Measurements from ENCODE around the gene LRP2BP. TPM values are rescaled to one million over a fixed set of nuclear protein-coding genes. Genes with fewer than 3 reads are reported as not detected.

LRP2BP gene
- total RNA-seq, 1 donor from 2014 or later: 0.92 TPM

DNA sequence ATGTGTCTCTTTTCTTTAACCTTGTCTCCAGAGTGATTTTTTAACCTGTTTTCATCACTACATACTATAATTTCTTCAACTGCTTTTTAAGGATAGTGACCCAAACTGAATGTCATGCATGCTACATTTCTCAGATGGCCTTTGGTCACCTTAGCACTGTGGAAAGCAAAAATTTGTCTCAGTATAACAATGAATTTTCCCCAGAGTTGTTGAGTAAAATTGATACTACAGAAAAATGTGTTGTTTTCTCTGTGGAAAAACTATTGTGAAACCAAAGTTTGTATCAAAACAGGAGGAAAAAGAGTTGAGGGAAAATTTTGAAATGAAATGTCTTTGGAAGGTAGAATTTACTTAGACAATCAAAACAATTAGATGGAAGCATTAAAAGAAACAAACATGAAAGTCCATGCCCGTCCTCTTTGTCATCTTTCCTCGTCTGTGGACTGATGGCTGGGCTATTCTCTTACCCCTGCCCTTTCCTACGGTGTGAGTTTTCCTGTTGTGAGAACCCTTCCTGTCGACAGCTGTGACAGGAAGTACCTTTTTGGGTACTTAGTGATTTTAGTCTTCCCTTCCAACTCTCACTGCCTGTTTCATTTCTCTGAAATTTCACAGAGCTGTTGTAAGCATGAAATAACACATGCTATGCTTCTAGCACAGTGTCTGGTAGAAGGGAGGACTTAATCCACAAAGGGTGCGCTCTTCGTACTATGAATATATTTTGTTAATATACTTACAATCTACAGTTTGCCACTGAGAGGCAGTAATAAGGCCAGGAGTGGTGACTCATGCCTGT is 50.8 kb downstream of the LRP2BP start:
- H3K36me3 Mint-ChIP-seq (ENCODE audit: low read depth, unreplicated experiment): peaks cover 45% of the 10 kb centered on the region
- no peak overlapping the region for H3K4me3 Mint-ChIP-seq (ENCODE audit: unreplicated experiment)

GRCh38 chr4:185343726-185344581 is 51.8 kb downstream of the LRP2BP start:
- Mint-ChIP-seq H3K9me3 (ENCODE audit: unreplicated experiment) (no peaks in the 10 kb centered on the region), H3K4me1 (ENCODE audit: unreplicated experiment) (peaks cover 34% of the 10 kb centered on the region), H3K36me3 (ENCODE audit: low read depth, unreplicated experiment) (peaks cover 40% of the 10 kb centered on the region), H3K4me3 (ENCODE audit: unreplicated experiment) (peak overlapping the region; percentile 10), H3K27me3 (ENCODE audit: unreplicated experiment) (peaks cover 3% of the 10 kb centered on the region), H3K27ac (ENCODE audit: unreplicated experiment) (peak overlapping the region; percentile 84)
- TF ChIP-seq, protein P1, sequence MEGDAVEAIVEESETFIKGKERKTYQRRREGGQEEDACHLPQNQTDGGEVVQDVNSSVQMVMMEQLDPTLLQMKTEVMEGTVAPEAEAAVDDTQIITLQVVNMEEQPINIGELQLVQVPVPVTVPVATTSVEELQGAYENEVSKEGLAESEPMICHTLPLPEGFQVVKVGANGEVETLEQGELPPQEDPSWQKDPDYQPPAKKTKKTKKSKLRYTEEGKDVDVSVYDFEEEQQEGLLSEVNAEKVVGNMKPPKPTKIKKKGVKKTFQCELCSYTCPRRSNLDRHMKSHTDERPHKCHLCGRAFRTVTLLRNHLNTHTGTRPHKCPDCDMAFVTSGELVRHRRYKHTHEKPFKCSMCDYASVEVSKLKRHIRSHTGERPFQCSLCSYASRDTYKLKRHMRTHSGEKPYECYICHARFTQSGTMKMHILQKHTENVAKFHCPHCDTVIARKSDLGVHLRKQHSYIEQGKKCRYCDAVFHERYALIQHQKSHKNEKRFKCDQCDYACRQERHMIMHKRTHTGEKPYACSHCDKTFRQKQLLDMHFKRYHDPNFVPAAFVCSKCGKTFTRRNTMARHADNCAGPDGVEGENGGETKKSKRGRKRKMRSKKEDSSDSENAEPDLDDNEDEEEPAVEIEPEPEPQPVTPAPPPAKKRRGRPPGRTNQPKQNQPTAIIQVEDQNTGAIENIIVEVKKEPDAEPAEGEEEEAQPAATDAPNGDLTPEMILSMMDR (IDR thresholded peaks at IDR 0.05; ENCODE audit: unreplicated experiment): no peak
- no peak for DNase-seq (ENCODE audit: low spot score)

More for the DNA sequence above, 50.8 kb downstream of the LRP2BP start:
- Mint-ChIP-seq H3K27ac (ENCODE audit: unreplicated experiment) (peak overlapping the region; percentile 84), H3K9me3 (ENCODE audit: unreplicated experiment) (no peaks in the 10 kb centered on the region), H3K27me3 (ENCODE audit: unreplicated experiment) (peaks cover 3% of the 10 kb centered on the region), H3K4me1 (ENCODE audit: unreplicated experiment) (peaks cover 34% of the 10 kb centered on the region)
- TF ChIP-seq, protein P1 (IDR thresholded peaks at IDR 0.05; ENCODE audit: unreplicated experiment): no peak
- peak; percentile 5 for DNase-seq (ENCODE audit: low spot score)

DNA sequence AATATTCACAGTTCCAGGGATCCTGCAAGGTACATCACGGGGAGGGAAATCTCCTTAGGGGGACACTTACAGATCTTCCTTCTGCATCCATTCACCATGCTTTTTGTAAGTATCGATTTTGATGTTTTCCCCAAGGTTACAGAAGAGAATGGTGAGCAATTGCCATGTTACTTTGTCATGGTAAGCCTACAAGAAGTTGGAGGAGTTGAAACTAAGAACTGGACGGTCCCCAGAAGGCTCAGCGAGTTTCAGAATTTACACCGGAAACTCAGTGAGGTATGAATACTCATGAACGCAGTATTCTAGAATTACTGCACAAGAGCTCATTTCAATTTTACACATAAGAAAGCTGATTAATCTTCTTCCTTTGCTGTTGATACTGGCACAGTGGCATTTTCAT is 53.9 kb downstream of the LRP2BP start:
- no peaks in the 10 kb centered on the region for H3K9me3 Mint-ChIP-seq (ENCODE audit: unreplicated experiment)
- peaks cover 29% of the 10 kb centered on the region for H3K36me3 Mint-ChIP-seq (ENCODE audit: low read depth, unreplicated experiment)
- H3K4me1 Mint-ChIP-seq (ENCODE audit: unreplicated experiment): peaks cover 34% of the 10 kb centered on the region
- H3K4me3 Mint-ChIP-seq (ENCODE audit: unreplicated experiment): peak overlapping the region; percentile 2
- peaks cover 3% of the 10 kb centered on the region for H3K27me3 Mint-ChIP-seq (ENCODE audit: unreplicated experiment)
- no peak overlapping the region for H3K27ac Mint-ChIP-seq (ENCODE audit: unreplicated experiment)
- no peak for DNase-seq (ENCODE audit: low spot score)
- TF ChIP-seq, protein P1 (IDR thresholded peaks at IDR 0.05; ENCODE audit: unreplicated experiment): no peak

DNA sequence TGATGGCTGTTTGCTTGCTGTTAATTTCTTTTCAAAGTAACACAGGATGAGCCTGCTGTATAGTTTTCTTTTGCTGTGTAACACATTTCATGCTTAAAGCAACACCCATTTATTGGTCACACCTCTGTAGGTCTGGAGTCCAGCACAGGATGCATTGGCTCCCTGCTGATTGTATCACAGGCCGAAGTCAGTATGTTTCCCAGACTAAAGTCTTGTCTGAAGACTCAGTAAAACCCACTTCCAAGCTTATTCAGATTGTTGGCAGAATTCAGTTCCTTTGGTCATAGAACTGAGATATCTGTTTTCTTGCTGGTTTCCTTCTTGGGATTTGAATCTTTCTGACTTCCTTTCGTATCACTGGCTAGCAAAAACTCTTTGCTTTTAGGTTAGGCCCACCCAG is 54.3 kb downstream of the LRP2BP start:
- H3K27ac Mint-ChIP-seq (ENCODE audit: unreplicated experiment): no peak overlapping the region
- H3K4me3 Mint-ChIP-seq (ENCODE audit: unreplicated experiment): no peak overlapping the region
- TF ChIP-seq, protein P1 (IDR thresholded peaks at IDR 0.05; ENCODE audit: unreplicated experiment): no peak
- peaks cover 27% of the 10 kb centered on the region for H3K36me3 Mint-ChIP-seq (ENCODE audit: low read depth, unreplicated experiment)
- H3K4me1 Mint-ChIP-seq (ENCODE audit: unreplicated experiment): peaks cover 36% of the 10 kb centered on the region
- H3K27me3 Mint-ChIP-seq (ENCODE audit: unreplicated experiment): peaks cover 3% of the 10 kb centered on the region
- no peak for DNase-seq (ENCODE audit: low spot score)
- H3K9me3 Mint-ChIP-seq (ENCODE audit: unreplicated experiment): no peaks in the 10 kb centered on the region
